ENCODE results near the gene ANKRD36. TPM values are rescaled to one million over a fixed set of nuclear protein-coding genes. Genes with fewer than 3 reads are reported as not detected.
"Not testable (repeated sequence)": the region's sequence is repeated elsewhere in the genome, so short reads cannot be mapped to it uniquely, and the experiment has no call there.

Gene ANKRD36
- polyA plus RNA-seq, 12 donors = 5.8 to 27.8 (median 15.1) TPM; not detected in 1

- DNase-seq = peak; percentile 45
Measured at GRCh38 chr2:97112320-97113049, 468 bp upstream of the ANKRD36 start.

- not testable (repeated sequence) for DNase-seq
Measured at GRCh38 chr2:97113882-97114255, 916 bp downstream of the ANKRD36 start.

GRCh38 chr2:97129090-97129489 lies 16.1 kb downstream of the ANKRD36 start:
- DNase-seq = not testable (repeated sequence)

GRCh38 chr2:97144016-97144415 lies 31.1 kb downstream of the ANKRD36 start:
- not testable (repeated sequence) for DNase-seq

- not testable (repeated sequence) for DNase-seq
Measured at GRCh38 chr2:97166548-97166947, 53.6 kb downstream of the ANKRD36 start.

- DNase-seq = not testable (repeated sequence)
Measured at GRCh38 chr2:97167938-97168337, 55.0 kb downstream of the ANKRD36 start.

- not testable (repeated sequence) for DNase-seq
Measured at GRCh38 chr2:97168583-97168982, 55.6 kb downstream of the ANKRD36 start.

GRCh38 chr2:97180391-97180790 lies 67.4 kb downstream of the ANKRD36 start:
- DNase-seq = not testable (repeated sequence)

GRCh38 chr2:97195349-97195748 lies 82.4 kb downstream of the ANKRD36 start:
- DNase-seq = not testable (repeated sequence)

- not testable (repeated sequence) for DNase-seq
Measured at GRCh38 chr2:97197251-97197650, 84.3 kb downstream of the ANKRD36 start.

GRCh38 chr2:97200887-97201286 lies 87.9 kb downstream of the ANKRD36 start:
- not testable (repeated sequence) for DNase-seq

- DNase-seq = not testable (repeated sequence)
Measured at GRCh38 chr2:97202643-97203250, 89.8 kb downstream of the ANKRD36 start.

GRCh38 chr2:97210325-97210724 lies 97.4 kb downstream of the ANKRD36 start:
- no peak for DNase-seq

GRCh38 chr2:97215025-97215424 lies 102.1 kb downstream of the ANKRD36 start:
- not testable (repeated sequence) for DNase-seq

GRCh38 chr2:97230848-97231585 lies 118.1 kb downstream of the ANKRD36 start:
- DNase-seq = not testable (repeated sequence)

- DNase-seq = not testable (repeated sequence)
Measured at GRCh38 chr2:97232981-97233380, 120.0 kb downstream of the ANKRD36 start.

- DNase-seq = not testable (repeated sequence)
Measured at GRCh38 chr2:97233660-97234295, 120.8 kb downstream of the ANKRD36 start.

- not testable (repeated sequence) for DNase-seq
Measured at GRCh38 chr2:97261192-97261591, 148.2 kb downstream of the ANKRD36 start.

- DNase-seq = not testable (repeated sequence)
Measured at GRCh38 chr2:97266449-97266848, 153.5 kb downstream of the ANKRD36 start.

GRCh38 chr2:97267411-97268074 lies 154.6 kb downstream of the ANKRD36 start:
- DNase-seq = no peak

- not testable (repeated sequence) for DNase-seq
Measured at GRCh38 chr2:97268075-97268591, 155.2 kb downstream of the ANKRD36 start.

Data from muscle of arm (tissue), 12 donors.